ENCODE results near the gene UBAP1L.

The UBAP1L gene

GRCh38 chr15:65059931-65060596 is 54.9 kb downstream of the UBAP1L start:
- Histone ChIP-seq H3K27ac (ENCODE audit: low read depth, low read length) (no peak overlapping the region), H3K9ac (ENCODE audit: low read length) (no peak overlapping the region), H3K36me3 (ENCODE audit: low read length) (no peaks in the 10 kb centered on the region), H3K4me3 (ENCODE audit: insufficient read depth, low read length, poor library complexity, severe bottlenecking) (no peak overlapping the region), H3K9me2 (replicated peaks; ENCODE audit: insufficient read depth, low read length) (no peaks in the 10 kb centered on the region), H3K4me2 (ENCODE audit: low read depth, low read length, poor library complexity, severe bottlenecking) (no peak overlapping the region), H2AFZ (ENCODE audit: low read depth, low read length, severe bottlenecking) (no peak overlapping the region), H3K79me2 (ENCODE audit: insufficient read depth, low read length) (no peaks in the 10 kb centered on the region), H4K20me1 (ENCODE audit: low read depth, low read length) (no peaks in the 10 kb centered on the region), H3F3A (ENCODE audit: insufficient read depth) (no peaks in the 10 kb centered on the region), H3K27me3 (ENCODE audit: low read length) (no peaks in the 10 kb centered on the region), H3K9me3 (ENCODE audit: insufficient read depth, low read length) (no peaks in the 10 kb centered on the region)
- TF ChIP-seq CTCF (IDR thresholded peaks at IDR 0.05; ENCODE audit: insufficient read depth, low read length, poor library complexity, severe bottlenecking) = no peak
- TF ChIP-seq EZH2phosphoT487 (conservative IDR thresholded peaks at IDR 0.05; ENCODE audit: low read length) = no peak

- no peak overlapping the region for H2AFZ ChIP-seq (ENCODE audit: low read depth, low read length, severe bottlenecking)
- no peaks in the 10 kb centered on the region for H3K27me3 ChIP-seq (ENCODE audit: low read length)
- H4K20me1 ChIP-seq (ENCODE audit: low read depth, low read length) = no peaks in the 10 kb centered on the region
- H3K4me2 ChIP-seq (ENCODE audit: low read depth, low read length, poor library complexity, severe bottlenecking) = no peak overlapping the region
- H3K4me3 ChIP-seq (ENCODE audit: insufficient read depth, low read length, poor library complexity, severe bottlenecking) = no peak overlapping the region
- H3K9me2 ChIP-seq (replicated peaks; ENCODE audit: insufficient read depth, low read length) = no peaks in the 10 kb centered on the region
- H3K9ac ChIP-seq (ENCODE audit: low read length) = no peak overlapping the region
- no peaks in the 10 kb centered on the region for H3F3A ChIP-seq (ENCODE audit: insufficient read depth)
- H3K36me3 ChIP-seq (ENCODE audit: low read length) = no peaks in the 10 kb centered on the region
- TF ChIP-seq EZH2phosphoT487 (conservative IDR thresholded peaks at IDR 0.05; ENCODE audit: low read length) = no peak
- H3K79me2 ChIP-seq (ENCODE audit: insufficient read depth, low read length) = no peaks in the 10 kb centered on the region
- no peak overlapping the region for H3K27ac ChIP-seq (ENCODE audit: low read depth, low read length)
- H3K9me3 ChIP-seq (ENCODE audit: insufficient read depth, low read length) = no peaks in the 10 kb centered on the region
Measured at GRCh38 chr15:65059369-65059750, 55.6 kb downstream of the UBAP1L start.

GRCh38 chr15:65058394-65059368 is 56.3 kb downstream of the UBAP1L start:
- Histone ChIP-seq H3K4me3 (ENCODE audit: insufficient read depth, low read length, poor library complexity, severe bottlenecking) (no peak overlapping the region), H3K9me2 (replicated peaks; ENCODE audit: insufficient read depth, low read length) (no peaks in the 10 kb centered on the region), H3K79me2 (ENCODE audit: insufficient read depth, low read length) (no peaks in the 10 kb centered on the region), H3K27me3 (ENCODE audit: low read length) (no peaks in the 10 kb centered on the region), H2AFZ (ENCODE audit: low read depth, low read length, severe bottlenecking) (no peak overlapping the region), H3K9me3 (ENCODE audit: insufficient read depth, low read length) (no peaks in the 10 kb centered on the region), H3K27ac (ENCODE audit: low read depth, low read length) (no peak overlapping the region), H3F3A (ENCODE audit: insufficient read depth) (no peaks in the 10 kb centered on the region), H4K20me1 (ENCODE audit: low read depth, low read length) (no peaks in the 10 kb centered on the region), H3K9ac (ENCODE audit: low read length) (no peak overlapping the region), H3K4me2 (ENCODE audit: low read depth, low read length, poor library complexity, severe bottlenecking) (no peak overlapping the region), H3K36me3 (ENCODE audit: low read length) (no peaks in the 10 kb centered on the region)
- TF ChIP-seq EZH2phosphoT487 (conservative IDR thresholded peaks at IDR 0.05; ENCODE audit: low read length) (no peak), CTCF (IDR thresholded peaks at IDR 0.05; ENCODE audit: insufficient read depth, low read length, poor library complexity, severe bottlenecking) (no peak)

Measured in SU-DHL-6 (cell line).